Measurements from ENCODE around the gene FRAS1. TPM values are rescaled to one million over a fixed set of nuclear protein-coding genes. Genes with fewer than 3 reads are reported as not detected.

The FRAS1 gene
- total RNA-seq, 4 donors from 2014 or later = 3.1 to 11.4 (median 6.7) TPM

GRCh38 chr4:78162821-78163220, 105.7 kb downstream of the FRAS1 start:
- Histone ChIP-seq H3K4me1 (peaks cover 0 to 6% (median 0%) of the 10 kb centered on the region in 3 donors), H3K27me3 (no peaks in the 10 kb centered on the region), H3K36me3 (no peaks in the 10 kb centered on the region), H3K4me3 (no peak overlapping the region), H3K27ac (no peak overlapping the region), H3K9me3 (no peaks in the 10 kb centered on the region)
- no peak for DNase-seq
- no peak for TF ChIP-seq CTCF (IDR thresholded peaks at IDR 0.05)
- TF ChIP-seq POLR2A (IDR thresholded peaks at IDR 0.05) = no peak
- intact Hi-C loops (cut with DNase I) = no loop called here
- WGBS, 2 donors = 23% methylated on average over 3 of the region's 3 CpGs

- Histone ChIP-seq H3K9me3 (no peaks in the 10 kb centered on the region), H3K4me3 (no peak overlapping the region), H3K4me1 (peaks cover 0 to 6% (median 0%) of the 10 kb centered on the region in 3 donors), H3K27me3 (no peaks in the 10 kb centered on the region), H3K27ac (no peak overlapping the region), H3K36me3 (no peaks in the 10 kb centered on the region)
- WGBS, 2 donors = 76 to 95% methylated on average over 2 of the region's 2 CpGs
- intact Hi-C loops (cut with DNase I) = no loop called here
- TF ChIP-seq POLR2A (IDR thresholded peaks at IDR 0.05) = no peak
- TF ChIP-seq CTCF (IDR thresholded peaks at IDR 0.05) = no peak
- DNase-seq = no peak
Observed at GRCh38 chr4:78165758-78166157, 108.6 kb downstream of the FRAS1 start.

- TF ChIP-seq CTCF (IDR thresholded peaks at IDR 0.05) (no peak), POLR2A (IDR thresholded peaks at IDR 0.05) (no peak)
- Histone ChIP-seq H3K36me3 (no peaks in the 10 kb centered on the region), H3K9me3 (no peaks in the 10 kb centered on the region), H3K4me3 (no peak overlapping the region), H3K27me3 (no peaks in the 10 kb centered on the region), H3K27ac (no peak overlapping the region), H3K4me1 (peaks cover 0 to 6% (median 0%) of the 10 kb centered on the region in 3 donors)
- intact Hi-C loops (cut with DNase I) = no loop called here
- no peak for DNase-seq
Observed at GRCh38 chr4:78166622-78167021, 109.5 kb downstream of the FRAS1 start.

GRCh38 chr4:78167510-78167909, 110.4 kb downstream of the FRAS1 start:
- Histone ChIP-seq H3K4me1 (peaks cover 0 to 4% (median 0%) of the 10 kb centered on the region in 3 donors), H3K27me3 (no peaks in the 10 kb centered on the region), H3K4me3 (no peak overlapping the region), H3K27ac (no peak overlapping the region), H3K9me3 (no peaks in the 10 kb centered on the region), H3K36me3 (no peaks in the 10 kb centered on the region)
- intact Hi-C loops (cut with DNase I) = no loop called here
- 56 to 69% methylated on average over 1 of the region's 1 CpG for WGBS, 2 donors
- TF ChIP-seq CTCF (IDR thresholded peaks at IDR 0.05) = no peak
- no peak for TF ChIP-seq POLR2A (IDR thresholded peaks at IDR 0.05)
- DNase-seq = no peak

DNA sequence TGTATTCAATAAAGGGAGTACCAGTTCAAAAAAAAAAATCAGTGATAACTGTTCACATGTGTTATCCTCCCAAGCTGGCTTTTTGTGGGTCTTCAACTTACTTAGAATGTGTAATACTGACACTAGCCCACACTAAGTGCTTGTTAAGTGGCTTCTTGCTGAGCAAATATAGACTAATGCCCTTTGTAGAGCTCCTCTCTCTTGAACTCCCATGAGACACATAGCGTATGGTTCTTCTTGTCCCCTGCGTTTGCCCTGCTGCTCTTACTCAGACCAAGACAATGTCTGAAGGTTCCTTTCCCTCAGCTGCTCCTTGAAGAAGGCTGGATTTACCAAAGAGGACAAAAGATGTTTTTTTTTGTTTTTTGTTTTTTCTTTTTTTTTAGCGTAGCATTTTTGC, 110.9 kb downstream of the FRAS1 start:
- H3K4me1 ChIP-seq = no peaks in the 10 kb centered on the region
- H3K27ac ChIP-seq = no peak overlapping the region
- H3K4me3 ChIP-seq = no peak overlapping the region
- no peaks in the 10 kb centered on the region for H3K9me3 ChIP-seq
- no peaks in the 10 kb centered on the region for H3K27me3 ChIP-seq
- no peak for DNase-seq
- no peaks in the 10 kb centered on the region for H3K36me3 ChIP-seq
- intact Hi-C loops (cut with DNase I) = no loop called here
- WGBS, 2 donors = 78 to 87% methylated on average over 3 of the region's 3 CpGs
- TF ChIP-seq CTCF (IDR thresholded peaks at IDR 0.05) (no peak), POLR2A (IDR thresholded peaks at IDR 0.05) (no peak)
